IPS-NIHi11 (cell line): ENCODE data around the gene KLF15.
A peak's percentile ranks its signal among the peaks of the same experiment; 100 is the strongest.

Source experiments
- DNase-seq: peaks from one replicate; pipeline ENCODE4 v3.0.0; 2012; ENCODE audit warnings: mixed read lengths, low spot score

KLF15 gene

GRCh38 chr3:126357295-126358037 is at the start of gene KLF15:
KLF15 (minus strand) TSS chr3:126357408; CDS start chr3:126352922, 4,486 bp downstream.
- peak; percentile 97 for DNase-seq

- DNase-seq, result no peak
These were observed 49.4 kb upstream of the KLF15 start for GRCh38 chr3:126406389-126407296.

GRCh38 chr3:126402666-126403302 is 45.6 kb upstream of the KLF15 start:
- no peak for DNase-seq

- no peak for DNase-seq
These were observed 45.0 kb upstream of the KLF15 start for GRCh38 chr3:126402178-126402577.

GRCh38 chr3:126401611-126402160 is 44.5 kb upstream of the KLF15 start:
- DNase-seq, result no peak

- DNase-seq, result no peak
These were observed 42.5 kb upstream of the KLF15 start for GRCh38 chr3:126399756-126400155.

- DNase-seq, result no peak
These were observed 42.1 kb upstream of the KLF15 start for GRCh38 chr3:126399351-126399735.

GRCh38 chr3:126398423-126399350 is 41.5 kb upstream of the KLF15 start:
- no peak for DNase-seq

GRCh38 chr3:126397610-126398422 is 40.6 kb upstream of the KLF15 start:
- DNase-seq, result no peak

GRCh38 chr3:126396536-126396935 is 39.3 kb upstream of the KLF15 start:
- DNase-seq, result no peak

GRCh38 chr3:126395846-126396513 is 38.8 kb upstream of the KLF15 start:
- DNase-seq, result no peak

- DNase-seq, result no peak
These were observed 37.7 kb upstream of the KLF15 start for GRCh38 chr3:126394977-126395321.

- DNase-seq, result peak; percentile 86
These were observed 37.2 kb upstream of the KLF15 start, which contains the start of gene CFAP100 for GRCh38 chr3:126394179-126394976. CFAP100 (plus strand) TSS chr3:126394909; CDS start chr3:126396001, 1,092 bp downstream.

- DNase-seq, result no peak
These were observed 36.4 kb upstream of the KLF15 start for GRCh38 chr3:126393563-126393962.

- no peak for DNase-seq
These were observed 35.0 kb upstream of the KLF15 start for GRCh38 chr3:126392246-126392645.

GRCh38 chr3:126391631-126392030 is 34.4 kb upstream of the KLF15 start:
- no peak for DNase-seq

- DNase-seq, result no peak
These were observed 33.5 kb upstream of the KLF15 start for GRCh38 chr3:126390751-126391150.

GRCh38 chr3:126390201-126390600 is 33.0 kb upstream of the KLF15 start:
- no peak for DNase-seq

GRCh38 chr3:126389794-126390146 is 32.6 kb upstream of the KLF15 start:
- no peak for DNase-seq
